Endothelial cell of umbilical vein (primary cell): ENCODE measurements around the gene ERBIN. TPM values are rescaled to one million over a fixed set of nuclear protein-coding genes. Genes with fewer than 3 reads are reported as not detected.

ENCODE experiments used
- BruUV-seq: library from RNA; stranded (reverse); fragments of 400-500 nt; replicated peaks from 2 replicates; lab custom pipeline; 2021; lab: Mats Ljungman, UMichigan
- CTCF ChIA-PET: fragments of 300-600, 350-600 bp; sonication (Branson Sonifier 250); formaldehyde crosslinking; loops from one replicate; lab custom pipeline; 2021; ENCODE audit warnings: antibody characterized with exemption, inconsistent platforms; lab: Charles Lee
- POLR2A ChIA-PET: fragments of 300-600, 350-600 bp; sonication (Branson Sonifier 250); formaldehyde crosslinking; loops from one replicate; lab custom pipeline; 2021; ENCODE audit warnings: antibody characterized with exemption, inconsistent platforms; lab: Charles Lee
- DNase-seq: peaks from one replicate; pipeline ENCODE4 v3.0.0-alpha.2; 2011; ENCODE audit warnings: low read depth, low spot score
- FAIRE-seq: peaks from 2 replicates; lab custom pipeline; 2011; peaks lifted over from hg19 to GRCh38; lab: Jason Lieb, UNC
- H2AFZ ChIP-seq: 2 replicates; pipeline ENCODE4 v1.6.0; 2012; ENCODE audit warnings: low read depth, low read length, control low read depth, inconsistent platforms
- H3K27ac ChIP-seq: 2 replicates; pipeline ENCODE4 v1.5.1; 2011; ENCODE audit warnings: low read depth, mild to moderate bottlenecking, control low read depth, low read length, moderate library complexity; ENCODE audit not compliant: insufficient read depth
- H3K27me3 ChIP-seq, 2 experiments: 2 replicates each; pipeline versions ENCODE4 v1.6.0 to v1.6.1; 2011; ENCODE audit warnings: low read length in 2 of 2, mixed read lengths in 1 of 2; ENCODE audit not compliant: control insufficient read depth in 2 of 2, insufficient read depth in 2 of 2
- H3K36me3 ChIP-seq, 2 experiments: 2 replicates in 1 of 2; 3 replicates in 1 of 2; pipeline ENCODE4 v1.5.1; 2011; ENCODE audit warnings: low read length in 2 of 2, mild to moderate bottlenecking in 1 of 2, moderate library complexity in 1 of 2; ENCODE audit not compliant: control insufficient read depth in 2 of 2, insufficient read depth in 2 of 2; ENCODE audit errors: extremely low read depth in 1 of 2
- H3K4me1 ChIP-seq: 3 replicates; pipeline ENCODE4 v1.5.1; 2011; ENCODE audit warnings: mild to moderate bottlenecking, low read length; ENCODE audit not compliant: control insufficient read depth, insufficient read depth; ENCODE audit errors: extremely low read depth
- H3K4me2 ChIP-seq: 2 replicates; pipeline ENCODE4 v1.6.1; 2011; ENCODE audit warnings: low read length, control low read depth, mixed read lengths; ENCODE audit not compliant: insufficient read depth
- H3K4me3 ChIP-seq, 3 experiments: fragments of 200-600 bp in 1 of 3; sonication (generic), shearing (Covaris generic) in 1 of 3; replicated peaks in 1 of 3; 2 replicates each; pipeline ENCODE4 v1.5.1; 2011 to 2016; ENCODE audit warnings: control low read depth in 3 of 3, low read length in 3 of 3, mild to moderate bottlenecking in 2 of 3, inconsistent platforms in 1 of 3, low read depth in 1 of 3, moderate library complexity in 1 of 3; ENCODE audit not compliant: insufficient read depth in 1 of 3
- H3K79me2 ChIP-seq: 2 replicates; pipeline ENCODE4 v1.6.0; 2012; ENCODE audit warnings: low read length, inconsistent platforms; ENCODE audit not compliant: control insufficient read depth, insufficient read depth
- H3K9ac ChIP-seq: replicated peaks from 2 replicates; pipeline ENCODE3; 2011; ENCODE audit warnings: low read length, control low read depth; ENCODE audit not compliant: insufficient read depth; ENCODE audit errors: extremely low read depth
- H3K9me1 ChIP-seq: replicated peaks from 3 replicates; pipeline ENCODE4 v1.6.0; 2011; ENCODE audit warnings: mild to moderate bottlenecking, low read length; ENCODE audit not compliant: control insufficient read depth, insufficient read depth; ENCODE audit errors: extremely low read depth
- H3K9me3 ChIP-seq: replicated peaks from 2 replicates; pipeline ENCODE4 v1.5.1; 2012; ENCODE audit warnings: low read length, inconsistent platforms; ENCODE audit not compliant: control insufficient read depth, insufficient read depth
- H4K20me1 ChIP-seq: replicated peaks from 2 replicates; pipeline ENCODE3; 2011; ENCODE audit warnings: mild to moderate bottlenecking, low read length; ENCODE audit not compliant: control insufficient read depth, insufficient read depth; ENCODE audit errors: extremely low read depth
- EZH2 ChIP-seq: IDR thresholded peaks from 2 replicates; pipeline ENCODE4 v1.6.1; 2012; ENCODE audit warnings: borderline replicate concordance, low read depth, mild to moderate bottlenecking, moderate library complexity, low read length, inconsistent platforms; ENCODE audit not compliant: severe bottlenecking
- FOS ChIP-seq: IDR thresholded peaks from 2 replicates; pipeline ENCODE4 v1.6.1; 2011; ENCODE audit warnings: mild to moderate bottlenecking, low read length, moderate library complexity, borderline replicate concordance; ENCODE audit not compliant: insufficient read depth
- GATA2 ChIP-seq: IDR thresholded peaks from 2 replicates; pipeline ENCODE4 v1.7.0; 2011; ENCODE audit warnings: low read depth, mild to moderate bottlenecking, moderate library complexity, mixed read lengths, low read length; ENCODE audit not compliant: insufficient read length, insufficient read depth
- JUN ChIP-seq: IDR thresholded peaks from 2 replicates; pipeline ENCODE4 v1.6.1; 2011; ENCODE audit warnings: borderline replicate concordance, low read depth; ENCODE audit not compliant: insufficient read length, insufficient read depth
- MAX ChIP-seq: IDR thresholded peaks from 2 replicates; pipeline ENCODE4 v1.6.1; 2011; ENCODE audit not compliant: insufficient read depth, insufficient read length
- MYC ChIP-seq: IDR thresholded peaks from one replicate; pipeline ENCODE4 v1.6.1; 2011; ENCODE audit warnings: mild to moderate bottlenecking, low read depth, low read length
- POLR2A ChIP-seq: IDR thresholded peaks from 2 replicates; pipeline ENCODE4 v1.6.1; 2012; ENCODE audit warnings: low read depth, mild to moderate bottlenecking, control low read depth, low read length
- POLR2AphosphoS5 ChIP-seq: IDR thresholded peaks from 2 replicates; pipeline ENCODE4 v1.6.1; 2012; ENCODE audit warnings: low read depth, mild to moderate bottlenecking, control low read depth, low read length, moderate library complexity; ENCODE audit not compliant: insufficient read depth
- dilution Hi-C: fragments of 300-500 bp; cut with MboI; formaldehyde crosslinking; loops from one replicate; pipeline ENCODE4 v1.15.0; 2019; ENCODE audit warnings: low sequenced_read_pairs; ENCODE audit not compliant: extremely low pct_ligation_motif_present
- intact Hi-C: fragments of 100-400 bp; cut with micrococcal nuclease; formaldehyde crosslinking; loops from one replicate; pipeline ENCODE4 v1.10.0; 2022
- polyA plus RNA-seq, 4 experiments: library from polyadenylated mRNA; depleted of rRNA in 3 of 4; stranded (reverse) in 3 of 4; unstranded in 1 of 4; fragments of >200 nt; gene quantifications; 2 replicates each; pipeline versions ENCODE4 v1.2.1 to v1.2.3, GENCODE V29; 2011 to 2012; ENCODE audit warnings: missing spikeins in 1 of 4
- total RNA-seq: library from RNA; stranded (reverse); gene quantifications from 2 replicates; pipeline ENCODE4 v1.2.3, GENCODE V29; 2021
- TF ChIP-seq, protein P1 (sequence below), 2 donors: IDR thresholded peaks; 1 replicate in 1 of 2; 2 replicates in 1 of 2; pipeline ENCODE4 v1.5.1; 2011; ENCODE audit warnings: low read length in 2 of 2, mild to moderate bottlenecking in 2 of 2, moderate library complexity in 2 of 2, control low read depth in 1 of 2, inconsistent platforms in 1 of 2, low read depth in 1 of 2; ENCODE audit not compliant: insufficient read depth in 1 of 2; ENCODE audit errors: extremely low read depth in 1 of 2

The ERBIN gene
- total and polyA plus RNA-seq, 2 donors (not counting 3 experiments of a cell fraction or from before 2014, with no cell fraction given), result 8.1 to 55.6 TPM

- intact Hi-C loops, result no loop called here
- no peak overlapping the region for H3K4me2 ChIP-seq
Measured at GRCh38 chr5:65969539-65970393, 43.4 kb downstream of the ERBIN start.

More at GRCh38 chr5:65969539-65970393, 43.4 kb downstream of the ERBIN start:
- dilution Hi-C loops, result no loop called here
- TF ChIP-seq MYC (no peak), MAX (no peak), FOS (no peak), POLR2A (no peak), POLR2AphosphoS5 (no peak), JUN (no peak), EZH2 (no peak), GATA2 (no peak)
- TF ChIP-seq, protein P1, sequence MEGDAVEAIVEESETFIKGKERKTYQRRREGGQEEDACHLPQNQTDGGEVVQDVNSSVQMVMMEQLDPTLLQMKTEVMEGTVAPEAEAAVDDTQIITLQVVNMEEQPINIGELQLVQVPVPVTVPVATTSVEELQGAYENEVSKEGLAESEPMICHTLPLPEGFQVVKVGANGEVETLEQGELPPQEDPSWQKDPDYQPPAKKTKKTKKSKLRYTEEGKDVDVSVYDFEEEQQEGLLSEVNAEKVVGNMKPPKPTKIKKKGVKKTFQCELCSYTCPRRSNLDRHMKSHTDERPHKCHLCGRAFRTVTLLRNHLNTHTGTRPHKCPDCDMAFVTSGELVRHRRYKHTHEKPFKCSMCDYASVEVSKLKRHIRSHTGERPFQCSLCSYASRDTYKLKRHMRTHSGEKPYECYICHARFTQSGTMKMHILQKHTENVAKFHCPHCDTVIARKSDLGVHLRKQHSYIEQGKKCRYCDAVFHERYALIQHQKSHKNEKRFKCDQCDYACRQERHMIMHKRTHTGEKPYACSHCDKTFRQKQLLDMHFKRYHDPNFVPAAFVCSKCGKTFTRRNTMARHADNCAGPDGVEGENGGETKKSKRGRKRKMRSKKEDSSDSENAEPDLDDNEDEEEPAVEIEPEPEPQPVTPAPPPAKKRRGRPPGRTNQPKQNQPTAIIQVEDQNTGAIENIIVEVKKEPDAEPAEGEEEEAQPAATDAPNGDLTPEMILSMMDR (IDR thresholded peaks at IDR 0.05; ENCODE audit: extremely low read depth in 1 of 2, insufficient read depth in 1 of 2, low read depth in 1 of 2, low read length in 2 of 2), result no peak
- Histone ChIP-seq H3K27me3 (no peaks in the 10 kb centered on the region), H2AFZ (no peak overlapping the region), H3K79me2 (peaks cover 79% of the 10 kb centered on the region), H3K27ac (no peak overlapping the region), H4K20me1 (peaks cover 27% of the 10 kb centered on the region), H3K4me1 (peaks cover 7% of the 10 kb centered on the region), H3K4me3 (no peak overlapping the region), H3K36me3 (no peaks in the 10 kb centered on the region), H3K9me3 (no peaks in the 10 kb centered on the region), H3K9me1 (no peaks in the 10 kb centered on the region), H3K9ac (no peak overlapping the region)
- DNase-seq (no peak), FAIRE-seq (no peak)
- BruUV-seq, result no TSS peak
- ChIA-PET POLR2A (no interaction called here), CTCF (interaction anchor here (1.5 kb wide), 1 partner anchor 16 kb away, joined by 4 read pairs; no protein-coding TSS in a partner anchor)
